Esophagus (tissue), 2 donors: ENCODE measurements around the gene ABI3BP. TPM values are rescaled to one million over a fixed set of nuclear protein-coding genes. Genes with fewer than 3 reads are reported as not detected.

Source experiments
- H3K27ac ChIP-seq, 2 donors: one replicate each; pipeline ENCODE4 v1.5.1; 2013; ENCODE audit warnings: low read depth in 2 of 2, mild to moderate bottlenecking in 2 of 2, inconsistent platforms in 1 of 2, low read length in 1 of 2, moderate library complexity in 1 of 2
- H3K27me3 ChIP-seq, 2 donors: one replicate each; pipeline ENCODE4 v1.6.1; 2013; ENCODE audit warnings: low read length in 2 of 2, control low read depth in 1 of 2, mild to moderate bottlenecking in 1 of 2; ENCODE audit not compliant: insufficient read depth in 2 of 2, control insufficient read depth in 1 of 2
- H3K36me3 ChIP-seq, 2 donors: one replicate each; pipeline ENCODE4 v1.6.1; 2013; ENCODE audit warnings: low read length in 1 of 2; ENCODE audit not compliant: control insufficient read depth in 2 of 2, insufficient read depth in 2 of 2
- H3K4me1 ChIP-seq, 2 donors: one replicate each; pipeline ENCODE4 v1.6.1; 2013; ENCODE audit warnings: low read length in 1 of 2; ENCODE audit not compliant: control insufficient read depth in 2 of 2, insufficient read depth in 2 of 2
- H3K4me3 ChIP-seq, 2 donors: one replicate each; pipeline ENCODE4 v1.5.1; 2013; ENCODE audit warnings: low read length in 2 of 2, mild to moderate bottlenecking in 2 of 2, low read depth in 1 of 2, moderate library complexity in 1 of 2
- H3K9me3 ChIP-seq, 2 donors: one replicate each; pipeline ENCODE4 v1.6.1; 2013; ENCODE audit warnings: mild to moderate bottlenecking in 2 of 2, low read depth in 1 of 2, low read length in 1 of 2, moderate library complexity in 1 of 2; ENCODE audit not compliant: control insufficient read depth in 2 of 2, insufficient read depth in 1 of 2
- WGBS, 2 donors: extraction: QIAGEN DNeasy Blood & Tissue Kit; methylation state at CpG; one replicate each; pipeline ENCODE4 v1.1.7; 2013; 5-methylcytosine and 5-hydroxymethylcytosine counted together
- polyA plus RNA-seq, 2 donors: library from polyadenylated mRNA; stranded (reverse); fragments of 200-250 nt; gene quantifications; one replicate each; pipeline ENCODE4 v1.2.3, GENCODE V29; 2013
- donor health status: healthy with polysubstance abuse.
- donor health status: Bipolar disorder and iron deficiency.

Gene ABI3BP
- polyA plus RNA-seq, 2 donors: 2.1 to 4.0 TPM

DNA sequence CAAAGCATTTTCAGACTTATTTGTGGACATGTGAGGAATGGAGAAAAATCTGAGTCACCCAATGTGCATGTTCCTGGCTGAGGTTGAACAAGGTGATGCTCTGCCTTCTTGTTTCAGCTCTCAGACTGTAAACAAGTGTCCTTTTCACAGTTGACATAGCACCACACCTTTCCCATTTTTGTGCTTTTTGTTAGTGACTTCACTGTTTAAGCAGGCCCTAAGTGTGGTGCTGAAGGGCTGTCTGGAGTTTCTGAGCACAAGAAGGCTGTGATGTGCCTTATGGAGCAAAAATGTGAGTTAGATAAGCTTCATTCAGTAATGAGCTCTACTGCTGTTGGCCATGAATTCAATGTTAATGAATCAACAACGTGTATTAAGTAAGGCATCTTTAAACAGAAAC, 20.4 kb downstream of the ABI3BP start:
- H3K27ac ChIP-seq: no peak overlapping the region
- H3K4me1 ChIP-seq: no peaks in the 10 kb centered on the region
- no peak overlapping the region for H3K4me3 ChIP-seq
- peaks cover 0 to 2% of the 10 kb centered on the region in 2 donors for H3K36me3 ChIP-seq
- H3K27me3 ChIP-seq: no peaks in the 10 kb centered on the region
- H3K9me3 ChIP-seq: no peaks in the 10 kb centered on the region
- 26% methylated on average over 1 of the region's 1 CpG for WGBS, 2 donors

- Histone ChIP-seq H3K27ac (no peak overlapping the region), H3K9me3 (no peaks in the 10 kb centered on the region), H3K27me3 (no peaks in the 10 kb centered on the region), H3K36me3 (peaks cover 0 to 2% of the 10 kb centered on the region in 2 donors), H3K4me3 (no peak overlapping the region), H3K4me1 (no peaks in the 10 kb centered on the region)
- 40 to 43% methylated on average over 2 of the region's 2 CpGs for WGBS, 2 donors
These were observed 20.8 kb downstream of the ABI3BP start for GRCh38 chr3:100972301-100972844.

DNA sequence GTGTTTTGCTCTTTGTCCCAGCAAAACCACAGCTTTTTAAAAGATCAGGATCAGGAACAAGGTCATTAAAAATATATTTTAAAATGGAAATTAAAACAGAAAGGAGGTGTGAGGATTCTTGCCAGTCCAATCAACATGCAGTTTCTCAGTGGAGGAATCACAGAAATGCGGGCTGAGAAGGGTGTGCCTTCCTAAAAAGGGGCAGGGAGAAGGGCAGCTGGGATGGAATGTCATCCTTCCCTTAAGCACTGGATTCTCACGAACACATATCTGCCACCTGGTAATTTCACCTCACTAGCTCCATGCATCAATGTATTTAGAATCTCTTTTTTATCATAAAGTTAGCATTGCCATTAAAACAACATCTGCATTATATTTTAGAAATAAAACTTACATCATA, 21.4 kb downstream of the ABI3BP start:
- Histone ChIP-seq H3K27ac (no peak overlapping the region), H3K27me3 (no peaks in the 10 kb centered on the region), H3K4me1 (no peaks in the 10 kb centered on the region), H3K4me3 (no peak overlapping the region), H3K9me3 (no peaks in the 10 kb centered on the region), H3K36me3 (peaks cover 0 to 2% of the 10 kb centered on the region in 2 donors)
- 53 to 68% methylated on average over 2 of the region's 2 CpGs for WGBS, 2 donors

DNA sequence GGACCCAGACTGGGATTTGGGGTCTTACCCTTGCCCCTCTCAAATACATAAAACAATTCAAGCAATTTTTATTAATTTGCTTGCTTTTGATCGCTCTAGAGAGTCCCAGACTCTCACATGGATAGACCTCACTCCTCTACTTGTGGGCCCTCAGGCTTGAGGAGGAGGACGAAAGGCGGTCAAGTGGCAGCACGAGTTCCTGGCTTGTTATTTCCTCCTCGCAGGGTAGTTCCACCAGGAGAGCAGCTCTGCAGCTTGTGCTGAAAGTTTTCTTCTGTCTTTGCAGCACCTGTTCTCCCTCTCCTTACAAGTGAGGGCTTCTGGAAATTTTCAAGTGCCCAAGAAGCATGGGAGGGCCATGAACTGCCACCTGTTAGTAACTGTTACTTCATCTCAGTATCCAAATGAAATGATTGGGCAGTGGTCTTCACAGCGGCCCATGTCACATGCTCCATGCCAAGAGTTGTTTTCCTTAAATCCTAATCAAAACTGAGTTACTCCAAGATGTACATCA, 22.7 kb downstream of the ABI3BP start:
- Histone ChIP-seq H3K4me1 (no peaks in the 10 kb centered on the region), H3K4me3 (no peak overlapping the region), H3K27ac (no peak overlapping the region), H3K27me3 (no peaks in the 10 kb centered on the region), H3K36me3 (no peaks in the 10 kb centered on the region), H3K9me3 (no peaks in the 10 kb centered on the region)
- whole genome bisulfite sequencing, 2 donors: 90 to 91% methylated on average over 6 of the region's 6 CpGs

- Histone ChIP-seq H3K4me1 (no peaks in the 10 kb centered on the region), H3K9me3 (no peaks in the 10 kb centered on the region), H3K36me3 (no peaks in the 10 kb centered on the region), H3K27me3 (no peaks in the 10 kb centered on the region), H3K4me3 (no peak overlapping the region), H3K27ac (no peak overlapping the region)
- 56 to 57% methylated on average over 6 of the region's 6 CpGs for WGBS, 2 donors
These were observed 24.0 kb downstream of the ABI3BP start for GRCh38 chr3:100968932-100969906.

DNA sequence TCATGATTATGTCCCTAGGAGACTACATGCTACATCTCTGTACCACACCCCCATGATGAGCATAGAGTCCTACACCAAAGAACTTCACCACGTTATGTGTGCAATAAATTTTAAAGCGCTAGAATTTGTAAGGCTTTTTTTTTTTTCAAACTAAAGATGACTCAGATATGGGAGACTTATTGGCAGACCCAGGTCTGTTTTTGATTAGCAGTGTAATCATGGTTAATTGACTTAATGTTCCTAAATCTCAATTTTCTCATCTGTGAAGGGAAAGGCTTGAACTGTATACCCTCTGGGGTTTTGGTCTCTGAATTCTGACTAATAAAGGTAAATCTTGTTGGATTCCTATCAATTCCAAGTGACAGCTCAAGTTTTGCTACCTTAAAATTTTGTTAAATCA, 26.4 kb downstream of the ABI3BP start:
- H3K9me3 ChIP-seq: no peaks in the 10 kb centered on the region
- H3K27me3 ChIP-seq: no peaks in the 10 kb centered on the region
- H3K27ac ChIP-seq: no peak overlapping the region
- no peaks in the 10 kb centered on the region for H3K36me3 ChIP-seq
- no peak overlapping the region for H3K4me3 ChIP-seq
- no peaks in the 10 kb centered on the region for H3K4me1 ChIP-seq
- 67 to 71% methylated on average over 2 of the region's 2 CpGs for WGBS, 2 donors

- no peaks in the 10 kb centered on the region for H3K27me3 ChIP-seq
- no peak overlapping the region for H3K4me3 ChIP-seq
- no peaks in the 10 kb centered on the region for H3K4me1 ChIP-seq
- H3K36me3 ChIP-seq: no peaks in the 10 kb centered on the region
- WGBS, 2 donors: 74 to 77% methylated on average over 3 of the region's 3 CpGs
- H3K27ac ChIP-seq: no peak overlapping the region
- H3K9me3 ChIP-seq: no peaks in the 10 kb centered on the region
These were observed 27.2 kb downstream of the ABI3BP start for GRCh38 chr3:100966049-100966491.

DNA sequence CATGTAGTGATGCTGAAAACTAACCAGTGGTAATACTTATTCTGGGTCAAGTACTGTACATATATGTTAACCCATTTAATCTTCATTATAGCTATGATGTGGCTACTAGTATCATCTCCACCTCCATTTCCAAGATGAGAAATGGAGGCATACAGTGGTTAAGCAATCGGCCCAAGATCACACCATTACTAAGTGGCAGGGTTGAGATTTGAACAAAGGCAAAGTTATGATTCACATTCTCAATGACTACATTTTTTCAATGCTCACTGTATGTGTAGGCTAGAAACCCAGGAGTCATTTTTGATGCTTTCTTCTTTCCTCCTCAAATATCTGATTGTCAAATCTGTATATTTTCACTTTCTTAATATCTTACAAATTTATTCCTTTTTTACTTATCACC, 30.2 kb downstream of the ABI3BP start:
- Histone ChIP-seq H3K36me3 (no peaks in the 10 kb centered on the region), H3K9me3 (no peaks in the 10 kb centered on the region), H3K4me1 (no peaks in the 10 kb centered on the region), H3K4me3 (no peak overlapping the region), H3K27ac (no peak overlapping the region), H3K27me3 (no peaks in the 10 kb centered on the region)
- WGBS, 2 donors: 88 to 95% methylated on average over 1 of the region's 1 CpG

GRCh38 chr3:100957261-100957986, 35.8 kb downstream of the ABI3BP start:
- Histone ChIP-seq H3K36me3 (no peaks in the 10 kb centered on the region), H3K27me3 (no peaks in the 10 kb centered on the region), H3K4me1 (no peaks in the 10 kb centered on the region), H3K27ac (no peak overlapping the region), H3K4me3 (no peak overlapping the region), H3K9me3 (no peaks in the 10 kb centered on the region)
- WGBS, 2 donors: 77 to 81% methylated on average over 3 of the region's 3 CpGs
